GM12872 (cell line): ENCODE results near the gene ZMYM5.
A peak's percentile ranks its signal among the peaks of the same experiment; 100 is the strongest.

Experiments used
- CTCF ChIP-seq: IDR thresholded peaks from 3 replicates; pipeline ENCODE4 v1.5.1; 2011; ENCODE audit warnings: low read depth, mild to moderate bottlenecking, low read length, moderate library complexity; ENCODE audit not compliant: insufficient read depth

Gene ZMYM5

GRCh38 chr13:19864746-19865309 is 1.4 kb upstream of the ZMYM5 start:
- TF ChIP-seq CTCF = peak; percentile 62

DNA sequence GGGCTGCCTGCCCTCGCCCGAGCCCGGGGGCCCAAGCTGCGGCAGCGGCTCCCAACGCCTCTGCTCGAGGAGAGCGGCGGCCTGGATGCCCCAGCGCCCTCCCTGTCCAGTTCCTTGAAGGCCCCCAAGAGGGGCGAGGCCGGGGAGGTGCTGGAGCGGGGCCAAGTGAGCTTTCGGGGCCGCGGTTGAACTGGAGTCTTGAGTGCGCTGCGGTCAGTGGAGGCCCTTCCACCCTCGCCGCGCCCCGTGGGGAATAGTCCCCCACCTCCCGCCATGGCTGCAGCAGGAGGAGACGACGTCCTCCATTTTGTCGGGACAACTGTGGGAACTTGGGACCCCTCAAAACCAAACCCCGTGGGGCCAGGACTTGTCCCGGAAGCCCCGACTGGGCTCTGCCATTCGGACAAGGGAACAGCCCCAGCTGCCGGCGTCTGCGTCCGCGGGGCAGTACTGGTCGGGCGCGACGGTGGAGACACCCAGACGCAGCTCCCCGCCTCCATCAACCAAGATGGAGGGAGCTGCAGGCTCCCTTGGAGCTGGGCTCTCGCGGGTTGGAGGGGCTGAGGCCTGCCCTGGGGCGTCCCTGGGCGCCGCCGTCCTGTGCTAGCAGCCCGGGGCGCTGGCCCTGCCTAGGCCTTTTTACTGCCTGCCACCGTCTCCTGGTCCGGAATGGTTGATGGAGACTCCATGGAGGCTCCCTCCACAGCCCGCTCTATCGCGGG is 736 bp upstream of the ZMYM5 start:
- no peak for TF ChIP-seq CTCF

- no peak for TF ChIP-seq CTCF
Measured at GRCh38 chr13:19862481-19863313, 752 bp downstream of the ZMYM5 start.

GRCh38 chr13:19861762-19862161 is 1.7 kb downstream of the ZMYM5 start:
- TF ChIP-seq CTCF = no peak

DNA sequence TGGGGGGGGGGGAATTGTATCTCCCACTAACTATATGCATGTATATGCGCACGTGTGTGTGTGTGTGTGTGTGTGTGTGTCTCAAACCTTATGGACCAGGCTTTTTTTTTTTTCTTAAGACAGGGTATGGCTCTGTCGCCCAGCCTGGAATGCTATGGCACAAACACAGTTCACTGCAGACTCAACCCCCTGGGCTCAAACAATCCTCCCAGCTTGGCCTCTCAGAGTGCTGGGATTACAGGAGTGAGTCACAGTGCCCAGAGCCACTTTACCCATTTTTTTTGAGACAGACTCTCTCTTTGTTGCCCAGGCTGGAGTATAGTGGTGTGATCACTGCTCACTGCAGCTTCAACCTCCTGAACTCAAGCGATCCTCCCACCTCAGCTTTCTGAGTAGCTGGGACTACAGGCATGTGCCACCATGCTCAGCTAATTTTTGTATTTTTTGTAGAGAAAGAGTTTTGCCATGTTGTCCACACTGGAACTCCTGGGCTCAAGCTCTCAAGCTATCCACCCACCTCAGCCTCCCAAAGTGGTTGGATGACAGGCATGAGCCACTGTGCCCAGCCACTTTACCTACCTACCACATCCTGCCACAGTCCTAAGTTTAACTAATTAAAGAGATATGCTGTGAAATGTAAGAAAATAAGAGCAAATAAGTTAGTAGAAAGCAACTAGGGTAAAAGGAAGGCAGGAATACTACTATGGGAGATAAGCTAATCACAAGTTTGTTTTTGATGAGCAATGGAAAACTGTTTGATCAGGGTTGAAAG is 2.4 kb downstream of the ZMYM5 start:
- no peak for TF ChIP-seq CTCF

DNA sequence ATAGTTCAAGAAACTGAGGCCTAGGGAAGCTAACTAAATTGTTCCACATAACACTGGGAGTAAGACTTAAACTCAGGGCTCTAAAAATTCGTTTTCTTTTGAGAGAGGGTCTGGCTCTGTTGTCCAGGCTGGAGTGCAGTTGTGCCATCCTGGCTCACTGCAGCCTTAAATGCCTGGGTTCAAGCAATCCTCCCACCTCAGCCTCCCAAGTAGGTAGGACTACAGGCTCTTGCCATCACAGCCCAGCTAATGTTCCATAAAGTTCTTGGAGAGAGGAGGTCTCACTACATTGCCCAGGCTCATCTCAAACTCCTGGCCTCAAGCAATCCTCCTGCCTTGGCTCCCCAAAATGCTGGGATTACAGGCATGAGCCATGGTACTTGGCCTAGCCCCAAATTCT is 10.7 kb downstream of the ZMYM5 start:
- no peak for TF ChIP-seq CTCF

GRCh38 chr13:19845758-19846157 is 17.7 kb downstream of the ZMYM5 start:
- no peak for TF ChIP-seq CTCF
